HEK293T (cell line): Measurements from ENCODE around the gene BICD1.
"Not testable (repeated sequence)": the region's sequence is repeated elsewhere in the genome, so short reads cannot be mapped to it uniquely, and the experiment has no call there.

Experiments
- CTCF ChIA-PET: fragments of 350-600 bp; formaldehyde crosslinking; extraction: SDS; loops from one replicate; lab custom pipeline; 2021; ENCODE audit warnings: antibody characterized with exemption, inconsistent platforms; lab: Yijun Ruan, JAX
- POLR2A ChIA-PET: fragments of 350-600 bp; formaldehyde crosslinking; extraction: SDS; loops from one replicate; lab custom pipeline; 2020; ENCODE audit warnings: antibody characterized with exemption, inconsistent platforms; lab: Yijun Ruan, JAX
- DNase-seq: peaks from one replicate; pipeline ENCODE4 v3.0.0; 2012; ENCODE audit warnings: mixed read lengths; ENCODE audit errors: extremely low spot score
- ARNT ChIP-seq: fragments of 450-650 bp; IDR thresholded peaks from 2 replicates; pipeline ENCODE4 v1.6.1; 2017; ENCODE audit warnings: mild to moderate bottlenecking
- BHLHE40 ChIP-seq: fragments of 450-650 bp; IDR thresholded peaks from 2 replicates; pipeline ENCODE4 v1.6.1; 2016; ENCODE audit warnings: mild to moderate bottlenecking, moderate library complexity, borderline replicate concordance
- CTBP1 ChIP-seq: fragments of 450-650 bp; IDR thresholded peaks from 2 replicates; pipeline ENCODE4 v1.6.1; 2016; ENCODE audit warnings: borderline replicate concordance
- ELF4 ChIP-seq: fragments of 450-650 bp; IDR thresholded peaks from 2 replicates; pipeline ENCODE4 v1.6.1; 2017; ENCODE audit warnings: antibody characterized with exemption
- FOXA1 ChIP-seq: fragments of 450-650 bp; IDR thresholded peaks from 2 replicates; pipeline ENCODE4 v1.6.1; 2016; ENCODE audit warnings: mild to moderate bottlenecking
- FOXK2 ChIP-seq: fragments of 450-650 bp; IDR thresholded peaks from 2 replicates; pipeline ENCODE4 v1.6.1; 2016; ENCODE audit warnings: mild to moderate bottlenecking
- FOXM1 ChIP-seq: fragments of 450-650 bp; IDR thresholded peaks from 2 replicates; pipeline ENCODE4 v1.6.1; 2017; ENCODE audit warnings: mild to moderate bottlenecking, borderline replicate concordance
- HDGF ChIP-seq: fragments of 450-650 bp; IDR thresholded peaks from 2 replicates; pipeline ENCODE4 v1.6.1; 2017; ENCODE audit warnings: antibody characterized with exemption, borderline replicate concordance
- L3MBTL2 ChIP-seq: fragments of 450-650 bp; conservative IDR thresholded peaks from 2 replicates; pipeline ENCODE4 v1.6.1; 2016; ENCODE audit warnings: mild to moderate bottlenecking
- LEF1 ChIP-seq: fragments of 450-650 bp; IDR thresholded peaks from 2 replicates; pipeline ENCODE4 v1.6.1; 2017; ENCODE audit warnings: mild to moderate bottlenecking, borderline replicate concordance
- NFRKB ChIP-seq: fragments of 450-650 bp; IDR thresholded peaks from 2 replicates; pipeline ENCODE4 v1.6.1; 2016; ENCODE audit warnings: mild to moderate bottlenecking, moderate library complexity
- SP1 ChIP-seq: fragments of 450-650 bp; IDR thresholded peaks from 2 replicates; pipeline ENCODE4 v1.6.1; 2017
- SUZ12 ChIP-seq: fragments of 450-650 bp; IDR thresholded peaks from 2 replicates; pipeline ENCODE4 v1.6.1; 2016; ENCODE audit warnings: mild to moderate bottlenecking
- TARDBP ChIP-seq: fragments of 450-650 bp; IDR thresholded peaks from 2 replicates; pipeline ENCODE4 v1.6.1; 2016
- ZNF384 ChIP-seq: fragments of 450-650 bp; IDR thresholded peaks from 2 replicates; pipeline ENCODE4 v1.6.1; 2016
- TF ChIP-seq, protein P1 (sequence below): fragments of 450-650 bp; IDR thresholded peaks from 2 replicates; pipeline ENCODE4 v1.6.1; 2016

BICD1 gene

DNA sequence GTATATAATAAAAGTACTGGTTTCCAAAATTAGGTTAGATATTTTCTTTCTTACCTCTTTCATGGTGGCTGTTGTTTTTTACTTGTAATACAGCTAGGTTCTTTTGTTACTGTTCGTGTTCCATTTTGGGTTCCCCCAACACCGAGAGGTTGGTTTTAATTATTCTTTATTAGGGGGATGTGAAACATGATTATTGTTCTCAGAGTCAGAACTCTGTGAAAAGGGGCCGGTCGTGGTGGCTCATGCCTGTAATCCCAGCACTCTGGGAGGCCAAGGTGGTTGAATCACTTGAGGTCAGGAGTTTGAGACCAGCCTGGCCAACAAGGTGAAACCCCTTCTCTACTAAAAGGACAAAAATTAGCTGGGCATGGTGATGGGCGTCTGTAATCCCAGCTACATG is 108.1 kb downstream of the BICD1 start:
- CTCF ChIA-PET = no interaction called here
- TF ChIP-seq CTBP1 (no peak), FOXM1 (no peak), L3MBTL2 (no peak), FOXK2 (no peak), TARDBP (no peak), SUZ12 (no peak), FOXA1 (no peak), NFRKB (no peak), LEF1 (no peak), ELF4 (no peak), SP1 (no peak), ZNF384 (no peak), HDGF (no peak), ARNT (no peak)
- TF ChIP-seq, protein P1, sequence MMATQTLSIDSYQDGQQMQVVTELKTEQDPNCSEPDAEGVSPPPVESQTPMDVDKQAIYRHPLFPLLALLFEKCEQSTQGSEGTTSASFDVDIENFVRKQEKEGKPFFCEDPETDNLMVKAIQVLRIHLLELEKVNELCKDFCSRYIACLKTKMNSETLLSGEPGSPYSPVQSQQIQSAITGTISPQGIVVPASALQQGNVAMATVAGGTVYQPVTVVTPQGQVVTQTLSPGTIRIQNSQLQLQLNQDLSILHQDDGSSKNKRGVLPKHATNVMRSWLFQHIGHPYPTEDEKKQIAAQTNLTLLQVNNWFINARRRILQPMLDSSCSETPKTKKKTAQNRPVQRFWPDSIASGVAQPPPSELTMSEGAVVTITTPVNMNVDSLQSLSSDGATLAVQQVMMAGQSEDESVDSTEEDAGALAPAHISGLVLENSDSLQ = no peak
- no peak for DNase-seq
- POLR2A ChIA-PET = no interaction called here

DNA sequence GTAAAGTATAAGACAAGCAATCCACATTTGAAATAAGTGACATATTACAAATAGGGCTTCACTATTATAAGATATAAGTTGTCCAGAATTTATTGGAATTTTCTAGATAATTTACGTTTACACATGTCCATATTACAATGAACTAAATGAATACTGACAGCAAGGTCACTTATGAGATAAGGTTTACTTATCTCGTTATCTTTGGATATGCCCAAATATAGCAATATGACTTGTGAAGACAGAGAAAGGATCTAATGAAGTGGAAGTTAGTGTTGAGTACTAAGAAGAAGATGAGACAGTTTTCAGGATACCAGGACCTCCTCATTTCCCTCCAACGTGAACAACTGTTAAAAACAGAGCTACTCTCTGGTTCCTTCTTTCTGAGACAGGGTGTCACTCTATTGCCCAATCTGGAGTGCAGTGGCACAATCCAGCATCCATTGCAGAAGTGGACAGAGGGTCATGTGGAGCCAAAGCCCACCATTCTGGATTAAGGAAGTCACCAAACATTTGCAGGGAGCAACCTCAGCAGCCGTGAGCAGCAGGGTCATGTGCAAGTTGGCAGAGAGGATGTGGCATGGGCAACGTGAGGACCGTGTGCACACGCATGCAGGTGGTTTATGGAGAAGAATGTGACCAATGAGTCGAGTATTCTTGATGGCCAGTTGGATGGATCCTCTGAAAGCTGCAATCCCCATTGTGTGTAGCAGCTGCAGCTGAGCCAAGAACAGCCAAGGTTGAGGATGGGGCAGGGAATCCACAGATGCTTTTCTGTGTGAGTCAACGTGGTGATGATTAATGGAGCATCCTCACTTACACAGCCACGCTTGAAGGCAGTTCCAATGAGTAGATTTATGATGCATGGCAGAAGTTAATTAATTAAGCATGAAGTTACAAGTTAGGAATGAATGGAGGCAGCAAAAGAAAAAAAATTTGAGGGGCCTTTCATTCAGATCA is 111.0 kb downstream of the BICD1 start:
- no peak for DNase-seq
- ChIA-PET CTCF (no interaction called here), POLR2A (no interaction called here)
- TF ChIP-seq FOXK2 (no peak), HDGF (no peak), TARDBP (no peak), ARNT (no peak), ZNF384 (no peak), BHLHE40 (no peak), FOXM1 (no peak), NFRKB (no peak), ELF4 (no peak), SP1 (no peak), CTBP1 (no peak)

DNA sequence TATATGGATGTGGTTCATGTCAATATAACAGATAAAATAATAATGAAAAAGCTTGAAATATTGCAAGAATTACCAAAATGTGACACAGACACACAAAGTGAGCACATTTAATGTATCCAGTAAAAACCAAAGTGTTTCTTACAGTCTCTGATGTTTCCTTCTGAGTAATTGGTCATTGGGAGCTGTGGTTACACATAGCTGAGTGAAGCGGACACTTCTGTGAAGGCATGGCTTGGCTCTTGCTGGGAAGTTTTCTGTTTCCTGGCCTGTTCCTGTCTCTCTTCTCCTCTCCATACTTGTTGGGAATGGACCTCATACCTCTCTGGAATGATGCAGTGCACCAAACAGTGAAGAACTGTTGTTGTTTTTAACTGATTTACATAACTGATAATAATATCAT is 117.3 kb downstream of the BICD1 start:
- POLR2A ChIA-PET = no interaction called here
- no peak for DNase-seq
- CTCF ChIA-PET = no interaction called here
- TF ChIP-seq FOXK2 = no peak
- no peak for TF ChIP-seq SUZ12
- TF ChIP-seq, protein P1 = no peak
- no peak for TF ChIP-seq L3MBTL2
- no peak for TF ChIP-seq HDGF
- no peak for TF ChIP-seq LEF1
- TF ChIP-seq SP1 = no peak
- TF ChIP-seq FOXA1 = no peak
- no peak for TF ChIP-seq NFRKB
- no peak for TF ChIP-seq ARNT
- TF ChIP-seq CTBP1 = no peak
- no peak for TF ChIP-seq FOXM1
- TF ChIP-seq ELF4 = no peak
- no peak for TF ChIP-seq ZNF384
- no peak for TF ChIP-seq BHLHE40
- TF ChIP-seq TARDBP = no peak

DNA sequence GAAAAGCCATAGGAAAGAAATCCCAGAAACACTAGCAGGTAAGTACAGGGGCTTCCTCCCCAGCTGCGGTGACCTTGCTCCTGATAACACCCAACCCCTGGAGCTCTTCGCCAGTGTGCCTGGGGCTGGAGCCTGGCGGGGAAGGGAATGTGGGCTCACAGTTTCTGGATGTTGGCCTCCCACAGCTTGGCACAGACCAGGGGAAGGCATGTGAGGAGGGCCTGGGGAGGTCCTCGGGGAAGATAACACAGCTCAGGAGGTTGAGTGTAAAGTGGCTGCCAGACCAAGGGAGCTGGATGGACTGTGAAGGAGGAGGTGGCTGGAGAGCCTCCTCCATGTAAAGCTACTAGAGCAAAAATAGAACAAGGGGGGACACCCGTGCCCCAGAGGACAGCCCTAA is 120.1 kb downstream of the BICD1 start:
- TF ChIP-seq FOXM1 (no peak), ELF4 (no peak), FOXK2 (no peak), LEF1 (no peak), BHLHE40 (no peak), TARDBP (no peak), SP1 (no peak), NFRKB (no peak), ZNF384 (no peak), FOXA1 (no peak), CTBP1 (no peak), SUZ12 (no peak), L3MBTL2 (no peak)
- TF ChIP-seq, protein P1 = no peak
- DNase-seq = no peak
- ChIA-PET POLR2A (no interaction called here), CTCF (no interaction called here)

DNA sequence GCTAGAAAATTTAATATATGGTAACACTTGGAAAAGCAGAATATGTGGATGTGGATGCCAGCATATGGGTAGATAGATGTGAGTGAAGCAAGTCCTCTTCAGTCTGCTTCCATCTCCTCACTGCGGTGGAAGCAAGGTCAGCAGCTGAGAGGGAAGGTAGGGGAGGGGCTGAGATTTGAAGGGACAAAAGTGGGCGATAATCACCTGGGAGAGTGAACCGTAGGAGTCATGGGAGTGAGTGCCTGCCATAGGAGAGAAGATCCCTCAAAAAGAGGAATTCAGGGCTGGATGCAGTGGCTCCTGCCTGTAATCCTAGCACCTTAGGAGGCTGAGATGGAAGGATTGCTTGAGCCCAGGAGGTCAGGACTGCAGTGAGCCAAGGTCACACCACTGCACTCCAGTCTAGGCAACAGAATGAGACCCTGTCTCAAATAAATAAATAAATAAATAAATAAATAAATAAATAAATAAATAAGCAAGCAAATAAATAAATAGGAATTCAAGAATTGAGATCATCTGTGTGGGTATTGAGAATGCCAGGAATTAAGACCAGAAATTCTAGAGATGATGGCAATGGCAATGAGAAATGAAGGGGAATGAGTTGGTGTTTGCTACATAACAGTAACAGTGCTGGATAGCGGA is 123.4 kb downstream of the BICD1 start:
- ChIA-PET POLR2A (no interaction called here), CTCF (no interaction called here)
- TF ChIP-seq HDGF = no peak
- TF ChIP-seq LEF1 = no peak
- no peak for DNase-seq

DNA sequence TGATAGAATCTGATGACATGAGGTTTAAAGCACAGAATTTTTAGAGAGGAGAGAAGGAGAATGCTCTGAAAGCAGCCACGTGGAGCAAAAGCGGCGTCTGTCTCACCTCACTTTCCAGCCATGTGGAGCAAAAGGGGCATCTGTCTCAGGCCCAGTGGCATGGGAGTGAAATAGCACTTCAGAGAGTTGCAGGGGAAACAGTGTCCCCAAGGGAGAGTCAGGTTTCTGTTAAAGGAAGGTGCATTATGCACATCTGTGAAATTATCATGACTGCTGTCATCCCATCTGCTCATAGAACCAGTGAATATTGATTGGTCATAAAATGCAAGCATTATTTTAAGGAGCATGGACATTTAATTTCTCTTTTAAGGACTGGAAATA is 124.0 kb downstream of the BICD1 start:
- TF ChIP-seq FOXA1 (no peak), LEF1 (no peak), L3MBTL2 (no peak), SUZ12 (no peak), NFRKB (no peak), HDGF (no peak), ZNF384 (no peak), ARNT (no peak), SP1 (no peak)
- TF ChIP-seq, protein P1 = no peak
- ChIA-PET CTCF (no interaction called here), POLR2A (no interaction called here)
- no peak for DNase-seq

DNA sequence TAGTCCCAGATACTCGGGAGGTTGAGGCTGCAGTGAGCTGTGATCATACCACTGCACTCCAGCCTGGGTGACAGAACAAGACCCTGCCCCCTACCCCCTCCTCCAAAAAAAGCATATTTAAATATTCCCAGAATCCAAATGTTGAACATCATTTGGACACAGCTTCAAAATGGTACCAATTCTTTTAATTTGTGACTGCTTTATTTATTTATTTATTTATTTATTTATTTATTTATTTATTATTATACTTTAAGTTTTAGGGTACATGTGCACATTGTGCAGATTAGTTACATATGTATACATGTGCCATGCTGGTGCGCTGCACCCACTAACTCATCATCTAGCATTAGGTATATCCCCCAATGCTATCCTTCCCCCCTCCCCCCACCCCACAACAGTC is 124.7 kb downstream of the BICD1 start:
- DNase-seq, CTCF ChIA-PET, POLR2A ChIA-PET: not testable (repeated sequence)
